IMR-90 (cell line): ENCODE data around the gene LTN1. TPM values are rescaled to one million over a fixed set of nuclear protein-coding genes. Genes with fewer than 3 reads are reported as not detected.

ENCODE experiments used
- ATAC-seq: fragments of 200-7000 bp; cut with Tn5 transposase; 2 replicates; pipeline ENCODE4 v1.9.1; 2020; ENCODE audit warnings: low read depth, mild to moderate bottlenecking, moderate library complexity
- BruUV-seq: library from RNA; stranded (reverse); fragments of 400-500 nt; replicated peaks from 2 replicates; lab custom pipeline; 2021; lab: Mats Ljungman, UMichigan
- CTCF ChIA-PET: fragments of 300-600 bp; formaldehyde crosslinking; extraction: SDS; loops from one replicate; lab custom pipeline; 2021; ENCODE audit warnings: antibody characterized with exemption; lab: Yijun Ruan, JAX
- POLR2A ChIA-PET: fragments of 300-600 bp; sonication (Branson Sonifier 250); formaldehyde crosslinking; loops from one replicate; lab custom pipeline; 2022; ENCODE audit warnings: antibody characterized with exemption; ENCODE audit not compliant: unreplicated experiment; lab: Charles Lee
- DNase-seq: peaks from one replicate; pipeline ENCODE4 v3.0.0; 2013
- H2AFZ ChIP-seq: replicated peaks from 2 replicates; pipeline ENCODE3; 2013; ENCODE audit warnings: low read length, mild to moderate bottlenecking; ENCODE audit not compliant: poor library complexity
- H2AK5ac ChIP-seq: 2 replicates; pipeline ENCODE4 v1.6.1; 2013; ENCODE audit warnings: low read depth, low read length, inconsistent platforms
- H2AK9ac ChIP-seq: replicated peaks from 2 replicates; pipeline ENCODE3; 2013; ENCODE audit warnings: mild to moderate bottlenecking, low read depth, low read length, moderate library complexity; ENCODE audit not compliant: poor library complexity
- H2BK120ac ChIP-seq: 2 replicates; pipeline ENCODE4 v1.6.1; 2013; ENCODE audit warnings: low read depth, low read length, inconsistent platforms
- H2BK15ac ChIP-seq: 3 replicates; pipeline ENCODE4 v1.6.1; 2013; ENCODE audit warnings: low read depth, low read length, inconsistent platforms
- H2BK20ac ChIP-seq: 2 replicates; pipeline ENCODE4 v1.6.1; 2013; ENCODE audit warnings: low read depth, mild to moderate bottlenecking, inconsistent platforms, low read length, moderate library complexity
- H2BK5ac ChIP-seq: 2 replicates; pipeline ENCODE4 v1.6.1; 2013; ENCODE audit warnings: mild to moderate bottlenecking, low read depth, low read length, inconsistent platforms; ENCODE audit not compliant: poor library complexity, severe bottlenecking
- H3K14ac ChIP-seq: replicated peaks from 2 replicates; pipeline ENCODE4 v1.6.1; 2013; ENCODE audit warnings: low read depth, low read length, inconsistent platforms
- H3K18ac ChIP-seq: 2 replicates; pipeline ENCODE4 v1.6.1; 2013; ENCODE audit warnings: low read depth, low read length, control low read depth
- H3K23ac ChIP-seq: 2 replicates; pipeline ENCODE4 v1.6.1; 2013; ENCODE audit warnings: low read depth, low read length, inconsistent platforms
- H3K27ac ChIP-seq: 2 replicates; pipeline ENCODE4 v1.5.1; 2013; ENCODE audit warnings: mild to moderate bottlenecking, control low read depth, low read length; ENCODE audit not compliant: insufficient read depth
- H3K27me3 ChIP-seq: 2 replicates; pipeline ENCODE4 v1.6.1; 2013; ENCODE audit warnings: low read length; ENCODE audit not compliant: control insufficient read depth, insufficient read depth
- H3K36me3 ChIP-seq: 2 replicates; pipeline ENCODE4 v1.6.1; 2013; ENCODE audit warnings: low read length, mixed read lengths; ENCODE audit not compliant: control insufficient read depth, insufficient read depth
- H3K4ac ChIP-seq: 2 replicates; pipeline ENCODE4 v1.6.1; 2013; ENCODE audit warnings: low read depth, low read length, inconsistent platforms
- H3K4me1 ChIP-seq: 2 replicates; pipeline ENCODE4 v1.6.1; 2013; ENCODE audit warnings: low read length, mixed read lengths; ENCODE audit not compliant: control insufficient read depth, insufficient read depth
- H3K4me2 ChIP-seq: 2 replicates; pipeline ENCODE4 v1.6.1; 2013; ENCODE audit warnings: low read depth, mild to moderate bottlenecking, control low read depth, low read length, moderate library complexity
- H3K4me3 ChIP-seq: 2 replicates; pipeline ENCODE4 v1.5.1; 2013; ENCODE audit warnings: low read depth, mild to moderate bottlenecking, control low read depth, low read length, moderate library complexity; ENCODE audit not compliant: insufficient read depth
- H3K56ac ChIP-seq: 2 replicates; pipeline ENCODE4 v1.6.1; 2013; ENCODE audit warnings: low read length, inconsistent platforms; ENCODE audit not compliant: insufficient read depth; ENCODE audit errors: extremely low read depth
- H3K79me1 ChIP-seq, 2 experiments: 2 replicates each; pipeline ENCODE4 v1.6.1; 2013; ENCODE audit warnings: low read length in 2 of 2, inconsistent platforms in 1 of 2, low read depth in 1 of 2
- H3K9ac ChIP-seq: 2 replicates; pipeline ENCODE4 v1.6.1; 2013; ENCODE audit warnings: low read depth, low read length, control low read depth
- H3K9me1 ChIP-seq: 2 replicates; pipeline ENCODE4 v1.6.1; 2013; ENCODE audit warnings: low read length, inconsistent platforms; ENCODE audit not compliant: insufficient read depth
- H3K9me3 ChIP-seq: 2 replicates; pipeline ENCODE4 v1.6.1; 2013; ENCODE audit warnings: low read length; ENCODE audit not compliant: control insufficient read depth, insufficient read depth
- H4K20me1 ChIP-seq: 2 replicates; pipeline ENCODE4 v1.6.1; 2013; ENCODE audit warnings: low read length, inconsistent platforms; ENCODE audit not compliant: insufficient read depth
- H4K5ac ChIP-seq: 2 replicates; pipeline ENCODE4 v1.6.1; 2013; ENCODE audit warnings: mild to moderate bottlenecking, low read depth, low read length, control low read depth
- H4K8ac ChIP-seq, 2 experiments: 2 replicates each; pipeline ENCODE4 v1.6.1; 2013; ENCODE audit warnings: low read depth in 2 of 2, low read length in 2 of 2, control low read depth in 1 of 2, inconsistent platforms in 1 of 2
- H4K91ac ChIP-seq: 2 replicates; pipeline ENCODE4 v1.6.1; 2013; ENCODE audit warnings: low read depth, low read length, inconsistent platforms; ENCODE audit not compliant: insufficient read depth
- BHLHE40 ChIP-seq: fragments of 150-350 bp; IDR thresholded peaks from 2 replicates; pipeline ENCODE4 v1.6.1; 2016; ENCODE audit warnings: mild to moderate bottlenecking, low read depth, low read length
- CEBPB ChIP-seq: IDR thresholded peaks from 2 replicates; pipeline ENCODE4 v1.6.1; 2012; ENCODE audit warnings: low read depth, low read length, improper control_type of control experiment
- CHD1 ChIP-seq: IDR thresholded peaks from 2 replicates; pipeline ENCODE4 v1.6.1; 2012; ENCODE audit warnings: low read depth, low read length, improper control_type of control experiment
- CTCF ChIP-seq: conservative IDR thresholded peaks from 2 replicates; pipeline ENCODE4 v1.5.1; 2012; ENCODE audit warnings: mild to moderate bottlenecking, low read depth, low read length, improper control_type of control experiment
- FOS ChIP-seq: fragments of 150-350 bp; IDR thresholded peaks from 2 replicates; pipeline ENCODE4 v1.6.1; 2016; ENCODE audit warnings: low read depth, low read length
- MAFK ChIP-seq: IDR thresholded peaks from 2 replicates; pipeline ENCODE4 v1.6.1; 2012; ENCODE audit warnings: low read depth, low read length, improper control_type of control experiment
- MAZ ChIP-seq: IDR thresholded peaks from 2 replicates; pipeline ENCODE4 v1.6.1; 2012; ENCODE audit warnings: low read depth, mild to moderate bottlenecking, low read length, improper control_type of control experiment, moderate library complexity, borderline replicate concordance
- MXI1 ChIP-seq: IDR thresholded peaks from 2 replicates; pipeline ENCODE4 v1.6.1; 2012; ENCODE audit warnings: low read depth, mild to moderate bottlenecking, low read length, moderate library complexity, borderline replicate concordance
- NFE2L2 ChIP-seq: fragments of 150-350 bp; IDR thresholded peaks from 2 replicates; pipeline ENCODE4 v1.6.1; 2016; ENCODE audit warnings: low read depth, mild to moderate bottlenecking, low read length
- POLR2A ChIP-seq: IDR thresholded peaks from 2 replicates; pipeline ENCODE4 v1.6.1; 2012; ENCODE audit warnings: mild to moderate bottlenecking, low read depth, low read length
- RCOR1 ChIP-seq: IDR thresholded peaks from 2 replicates; pipeline ENCODE4 v1.6.1; 2012; ENCODE audit warnings: mild to moderate bottlenecking, low read length, improper control_type of control experiment; ENCODE audit not compliant: insufficient replicate concordance
- RFX5 ChIP-seq: IDR thresholded peaks from 2 replicates; pipeline ENCODE4 v1.8.0; 2012; ENCODE audit warnings: low read depth, mild to moderate bottlenecking, low read length, moderate library complexity
- SMC3 ChIP-seq: fragments of 150-350 bp; IDR thresholded peaks from 2 replicates; pipeline ENCODE4 v1.6.1; 2016; ENCODE audit warnings: low read depth, mild to moderate bottlenecking, antibody characterized with exemption, low read length, moderate library complexity
- WGBS, 2 experiments: methylation state at CpG; one replicate each; pipeline versions ENCODE4 v1.1.5 to v1.1.7; 2013; ENCODE audit warnings: missing lambda C conversion rate in 2 of 2; ENCODE audit not compliant: insufficient read length in 1 of 2; ENCODE audit errors: extremely low coverage in 2 of 2; 5-methylcytosine and 5-hydroxymethylcytosine counted together
- dilution Hi-C: fragments of 300-500 bp; cut with HindIII; formaldehyde crosslinking; loops from one replicate; pipeline ENCODE4 v1.14.3; 2018; ENCODE audit warnings: low sequenced_read_pairs; ENCODE audit not compliant: unreplicated experiment
- in situ Hi-C: fragments of 300-500 bp; cut with MboI; formaldehyde crosslinking; loops from 3 replicates; pipeline ENCODE4 v1.14.3; 2019; ENCODE audit warnings: low sequenced_read_pairs, inconsistent platforms, mixed read lengths
- intact Hi-C: fragments of 100-400 bp; cut with micrococcal nuclease; formaldehyde crosslinking; loops from 2 replicates; pipeline ENCODE4 v1.10.0; 2022
- polyA plus RNA-seq, 3 experiments: library from polyadenylated mRNA; depleted of rRNA; stranded (reverse); fragments of >200 nt; gene quantifications; 2 replicates each; pipeline ENCODE4 v1.2.3, GENCODE V29; 2012; ENCODE audit warnings: low replicate concordance in 1 of 3
- total RNA-seq: library from RNA; depleted of rRNA; stranded (reverse); fragments of >200 nt; gene quantifications from 2 replicates; pipeline ENCODE4 v1.2.3, GENCODE V29; 2012
- TF ChIP-seq, protein P1 (sequence below): fragments of 150-350 bp; IDR thresholded peaks from 2 replicates; pipeline ENCODE4 v1.6.1; 2016; ENCODE audit warnings: low read depth, mild to moderate bottlenecking, low read length, moderate library complexity, borderline replicate concordance
- TF ChIP-seq, protein P2 (sequence below): fragments of 150-350 bp; IDR thresholded peaks from 2 replicates; pipeline ENCODE4 v1.6.1; 2017; ENCODE audit warnings: mild to moderate bottlenecking, antibody characterized with exemption, low read length, low read depth

LTN1 gene
- total and polyA plus RNA-seq, 2 of the 4 experiments (the other 2 are of a cell fraction) = 6.7 to 35.5 TPM

DNA sequence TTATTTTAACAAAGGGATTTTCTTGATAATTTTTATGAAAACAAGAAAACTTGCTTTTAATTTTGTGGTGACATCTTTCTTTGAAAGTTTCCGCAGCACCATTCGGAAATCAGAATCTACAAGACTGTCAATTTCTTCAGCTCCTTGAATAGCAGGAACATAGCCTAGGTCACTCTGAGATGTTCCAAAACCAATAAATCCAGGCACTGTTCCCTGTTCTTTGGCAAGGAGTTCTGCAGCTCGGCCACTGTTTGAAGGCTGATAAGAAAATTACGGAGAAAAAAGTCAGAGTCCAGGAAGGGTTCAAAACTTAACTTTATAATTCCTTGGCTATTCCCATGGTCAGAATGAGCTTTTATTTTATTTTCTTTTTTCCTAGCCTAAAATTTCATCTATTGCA is 6.0 kb downstream of the LTN1 start:
- Histone ChIP-seq H3K4me1 (no peaks in the 10 kb centered on the region), H2BK120ac (no peak overlapping the region), H2AK9ac (no peak overlapping the region), H3K4me2 (no peak overlapping the region), H3K56ac (no peak overlapping the region), H2AK5ac (no peak overlapping the region), H4K5ac (no peak overlapping the region), H3K27ac (no peak overlapping the region), H2BK20ac (no peak overlapping the region), H3K23ac (no peak overlapping the region; the same call in 1 of the 2 replicates), H3K4me3 (no peak overlapping the region), H2BK5ac (no peak overlapping the region), H3K9ac (no peak overlapping the region), H3K18ac (no peak overlapping the region), H3K27me3 (no peaks in the 10 kb centered on the region), H4K91ac (no peak overlapping the region), H3K14ac (no peak overlapping the region), H3K4ac (no peak overlapping the region), H3K9me1 (no peaks in the 10 kb centered on the region), H4K8ac (no peak overlapping the region), H4K20me1 (peaks cover 2% of the 10 kb centered on the region; the same call in 1 of the 2 replicates), H2BK15ac (no peak overlapping the region), H3K9me3 (no peaks in the 10 kb centered on the region), H3K79me1 (peaks cover 10 to 30% of the 10 kb centered on the region in 2 experiments), H2AFZ (no peak overlapping the region), H3K36me3 (peaks cover 14% of the 10 kb centered on the region)
- TF ChIP-seq CEBPB (no peak), CHD1 (no peak), RFX5 (no peak), BHLHE40 (no peak), POLR2A (no peak), RCOR1 (no peak), SMC3 (no peak), NFE2L2 (no peak), FOS (no peak), MAZ (no peak), CTCF (no peak), MXI1 (no peak), MAFK (no peak)
- TF ChIP-seq, protein P1, sequence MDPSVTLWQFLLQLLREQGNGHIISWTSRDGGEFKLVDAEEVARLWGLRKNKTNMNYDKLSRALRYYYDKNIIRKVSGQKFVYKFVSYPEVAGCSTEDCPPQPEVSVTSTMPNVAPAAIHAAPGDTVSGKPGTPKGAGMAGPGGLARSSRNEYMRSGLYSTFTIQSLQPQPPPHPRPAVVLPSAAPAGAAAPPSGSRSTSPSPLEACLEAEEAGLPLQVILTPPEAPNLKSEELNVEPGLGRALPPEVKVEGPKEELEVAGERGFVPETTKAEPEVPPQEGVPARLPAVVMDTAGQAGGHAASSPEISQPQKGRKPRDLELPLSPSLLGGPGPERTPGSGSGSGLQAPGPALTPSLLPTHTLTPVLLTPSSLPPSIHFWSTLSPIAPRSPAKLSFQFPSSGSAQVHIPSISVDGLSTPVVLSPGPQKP = no peak
- TF ChIP-seq, protein P2, sequence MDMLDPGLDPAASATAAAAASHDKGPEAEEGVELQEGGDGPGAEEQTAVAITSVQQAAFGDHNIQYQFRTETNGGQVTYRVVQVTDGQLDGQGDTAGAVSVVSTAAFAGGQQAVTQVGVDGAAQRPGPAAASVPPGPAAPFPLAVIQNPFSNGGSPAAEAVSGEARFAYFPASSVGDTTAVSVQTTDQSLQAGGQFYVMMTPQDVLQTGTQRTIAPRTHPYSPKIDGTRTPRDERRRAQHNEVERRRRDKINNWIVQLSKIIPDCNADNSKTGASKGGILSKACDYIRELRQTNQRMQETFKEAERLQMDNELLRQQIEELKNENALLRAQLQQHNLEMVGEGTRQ = no peak
- ChIA-PET CTCF (interaction anchor here (0.5 kb wide), 1 partner anchor 19 kb away, joined by 3 read pairs; no protein-coding TSS in a partner anchor), POLR2A (no interaction called here)
- WGBS, 2 experiments = no CpG with 5 or more reads among the region's 4 CpGs
- in situ Hi-C loops (no loop called here), dilution Hi-C loops (no loop called here), intact Hi-C loops (no loop called here)
- ATAC-seq = no peak
- no peak for DNase-seq
- BruUV-seq = no TSS peak
